Upper lobe of left lung (tissue), 6 donors: ENCODE measurements around the gene CLCN1. TPM values are rescaled to one million over a fixed set of nuclear protein-coding genes. Genes with fewer than 3 reads are reported as not detected.

ENCODE experiments used
- ATAC-seq, 2 donors: fragments of 200-7000 bp; cut with Tn5 transposase; one replicate each; pipeline ENCODE4 v1.9.1; 2022; ENCODE audit warnings: mild to moderate bottlenecking in 2 of 2, moderate library complexity in 2 of 2; ENCODE audit not compliant: low FRiP score in 2 of 2
- DNase-seq, 2 donors: peaks; one replicate each; pipeline ENCODE4 v3.0.0-alpha.2; 2019 to 2020
- H3K27ac ChIP-seq, 4 donors: fragments of 200-600 bp; sonication (generic); one replicate each; pipeline ENCODE4 v1.5.1; 2016 to 2019
- H3K27me3 ChIP-seq, 4 donors: fragments of 200-600 bp; sonication (generic); one replicate each; pipeline ENCODE4 v1.5.1; 2017 to 2019
- H3K36me3 ChIP-seq, 4 donors: fragments of 200-600 bp; sonication (generic); one replicate each; pipeline ENCODE4 v1.5.1; 2016 to 2019
- H3K4me1 ChIP-seq, 4 donors: fragments of 200-600 bp; sonication (generic); one replicate each; pipeline ENCODE4 v1.5.1; 2018 to 2019
- H3K4me3 ChIP-seq, 4 donors: fragments of 200-600 bp; sonication (generic); one replicate each; pipeline ENCODE4 v1.5.1; 2017 to 2019; ENCODE audit warnings: mild to moderate bottlenecking in 2 of 4, moderate library complexity in 1 of 4
- H3K9me3 ChIP-seq, 4 donors: fragments of 200-600 bp; sonication (generic); one replicate each; pipeline ENCODE4 v1.5.1; 2018 to 2019
- EP300 ChIP-seq, 4 donors: sonication (generic); formaldehyde crosslinking; IDR thresholded peaks; one replicate each; pipeline ENCODE4 v1.5.1; 2017; ENCODE audit warnings: antibody characterized with exemption in 4 of 4, control low read depth in 2 of 4
- POLR2A ChIP-seq, 4 donors: fragments of 450-650 bp; IDR thresholded peaks; one replicate each; pipeline ENCODE4 v1.5.1; 2016 to 2017; ENCODE audit warnings: antibody characterized with exemption in 4 of 4, mild to moderate bottlenecking in 2 of 4
- POLR2AphosphoS5 ChIP-seq, 2 donors: sonication (generic); formaldehyde crosslinking; IDR thresholded peaks; one replicate each; pipeline ENCODE4 v1.5.1; 2017; ENCODE audit warnings: antibody characterized with exemption in 2 of 2
- WGBS, 2 donors: methylation state at CpG; one replicate each; pipeline ENCODE4 v1.1.5; 2017 to 2018; 5-methylcytosine and 5-hydroxymethylcytosine counted together
- total RNA-seq, 6 donors: library from RNA; depleted of rRNA in 4 of 6; stranded (reverse); fragments of >200 nt in 4 of 6; gene quantifications; one replicate each; pipeline versions ENCODE4 v1.1.0 to v1.2.1, GENCODE V29; 2016 to 2021
- TF ChIP-seq, protein P1 (sequence below), 6 experiments: fragments of 450-650 bp in 4 of 6; fragments of 200-600 bp in 2 of 6; sonication (generic) in 2 of 6; IDR thresholded peaks; one replicate each; pipeline ENCODE4 v1.5.1; 2016 to 2019; ENCODE audit warnings: antibody characterized with exemption in 6 of 6
- donor health status: DM: no; HTN: no; CAD: no; lungs with moderate emphysema.
- donor health status: DM: no; HTN: yes; CAD: no; lungs with severe emphysema.

CLCN1 gene
- total RNA-seq, 6 donors from 2014 or later: 0.10 TPM; not detected in 5

DNA sequence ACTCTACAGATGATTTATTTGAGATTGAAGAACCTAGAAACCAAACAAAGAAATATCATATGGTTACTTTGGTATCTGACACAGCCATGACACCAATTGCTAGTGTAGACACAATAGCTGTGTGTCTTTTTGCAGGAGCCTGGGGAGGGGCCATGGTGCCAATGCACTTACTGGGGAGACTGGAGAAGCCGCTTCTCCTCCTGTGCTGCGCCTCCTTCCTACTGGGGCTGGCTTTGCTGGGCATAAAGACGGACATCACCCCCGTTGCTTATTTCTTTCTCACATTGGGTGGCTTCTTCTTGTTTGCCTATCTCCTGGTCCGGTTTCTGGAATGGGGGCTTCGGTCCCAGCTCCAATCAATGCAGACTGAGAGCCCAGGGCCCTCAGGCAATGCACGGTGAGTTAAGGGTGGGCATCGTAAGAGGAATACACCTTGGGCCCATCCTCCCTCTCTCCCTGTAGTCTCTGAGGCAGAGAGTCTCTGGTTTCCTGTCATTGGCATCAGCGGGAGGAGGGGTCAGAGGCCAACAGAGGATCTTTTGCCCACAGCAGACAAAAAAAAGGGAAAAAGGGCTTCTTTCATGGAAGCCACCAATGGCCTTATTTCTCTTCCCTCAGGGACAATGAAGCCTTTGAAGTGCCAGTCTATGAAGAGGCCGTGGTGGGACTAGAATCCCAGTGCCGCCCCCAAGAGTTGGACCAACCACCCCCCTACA lies 29.9 kb upstream of the CLCN1 start:
- Histone ChIP-seq H3K27ac (peak overlapping the region in 3 of 4 donors; percentile 14 to 62 (median 52)), H3K4me1 (peaks cover 18 to 40% (median 22%) of the 10 kb centered on the region in 4 donors), H3K9me3 (no peaks in the 10 kb centered on the region), H3K4me3 (peak overlapping the region in 3 of 4 donors; percentile 34 to 45 (median 42)), H3K27me3 (no peaks in the 10 kb centered on the region), H3K36me3 (no peaks in the 10 kb centered on the region)
- no peak for TF ChIP-seq POLR2A (IDR thresholded peaks at IDR 0.05)
- ATAC-seq (no peak), DNase-seq (no peak)
- WGBS, 2 donors: 91 to 95% methylated on average over 11 of the region's 11 CpGs

DNA sequence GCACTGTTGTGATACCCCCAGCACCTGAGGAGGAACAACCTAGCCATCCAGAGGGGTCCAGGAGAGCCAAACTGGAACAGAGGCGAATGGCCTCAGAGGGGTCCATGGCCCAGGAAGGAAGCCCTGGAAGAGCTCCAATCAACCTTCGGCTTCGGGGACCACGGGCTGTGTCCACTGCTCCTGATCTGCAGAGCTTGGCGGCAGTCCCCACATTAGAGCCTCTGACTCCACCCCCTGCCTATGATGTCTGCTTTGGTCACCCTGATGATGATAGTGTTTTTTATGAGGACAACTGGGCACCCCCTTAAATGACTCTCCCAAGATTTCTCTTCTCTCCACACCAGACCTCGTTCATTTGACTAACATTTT lies 29.4 kb upstream of the CLCN1 start:
- no peak for ATAC-seq
- Histone ChIP-seq H3K9me3 (no peaks in the 10 kb centered on the region), H3K27ac (no peak overlapping the region), H3K36me3 (no peaks in the 10 kb centered on the region), H3K27me3 (no peaks in the 10 kb centered on the region), H3K4me1 (peaks cover 18 to 40% (median 25%) of the 10 kb centered on the region in 4 donors), H3K4me3 (no peak overlapping the region)
- no peak for DNase-seq
- TF ChIP-seq POLR2A (IDR thresholded peaks at IDR 0.05) (no peak), EP300 (IDR thresholded peaks at IDR 0.05) (no peak), POLR2AphosphoS5 (IDR thresholded peaks at IDR 0.05) (no peak)
- TF ChIP-seq, protein P1, sequence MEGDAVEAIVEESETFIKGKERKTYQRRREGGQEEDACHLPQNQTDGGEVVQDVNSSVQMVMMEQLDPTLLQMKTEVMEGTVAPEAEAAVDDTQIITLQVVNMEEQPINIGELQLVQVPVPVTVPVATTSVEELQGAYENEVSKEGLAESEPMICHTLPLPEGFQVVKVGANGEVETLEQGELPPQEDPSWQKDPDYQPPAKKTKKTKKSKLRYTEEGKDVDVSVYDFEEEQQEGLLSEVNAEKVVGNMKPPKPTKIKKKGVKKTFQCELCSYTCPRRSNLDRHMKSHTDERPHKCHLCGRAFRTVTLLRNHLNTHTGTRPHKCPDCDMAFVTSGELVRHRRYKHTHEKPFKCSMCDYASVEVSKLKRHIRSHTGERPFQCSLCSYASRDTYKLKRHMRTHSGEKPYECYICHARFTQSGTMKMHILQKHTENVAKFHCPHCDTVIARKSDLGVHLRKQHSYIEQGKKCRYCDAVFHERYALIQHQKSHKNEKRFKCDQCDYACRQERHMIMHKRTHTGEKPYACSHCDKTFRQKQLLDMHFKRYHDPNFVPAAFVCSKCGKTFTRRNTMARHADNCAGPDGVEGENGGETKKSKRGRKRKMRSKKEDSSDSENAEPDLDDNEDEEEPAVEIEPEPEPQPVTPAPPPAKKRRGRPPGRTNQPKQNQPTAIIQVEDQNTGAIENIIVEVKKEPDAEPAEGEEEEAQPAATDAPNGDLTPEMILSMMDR (IDR thresholded peaks at IDR 0.05): no peak
- WGBS, 2 donors: 93 to 95% methylated on average over 6 of the region's 6 CpGs

DNA sequence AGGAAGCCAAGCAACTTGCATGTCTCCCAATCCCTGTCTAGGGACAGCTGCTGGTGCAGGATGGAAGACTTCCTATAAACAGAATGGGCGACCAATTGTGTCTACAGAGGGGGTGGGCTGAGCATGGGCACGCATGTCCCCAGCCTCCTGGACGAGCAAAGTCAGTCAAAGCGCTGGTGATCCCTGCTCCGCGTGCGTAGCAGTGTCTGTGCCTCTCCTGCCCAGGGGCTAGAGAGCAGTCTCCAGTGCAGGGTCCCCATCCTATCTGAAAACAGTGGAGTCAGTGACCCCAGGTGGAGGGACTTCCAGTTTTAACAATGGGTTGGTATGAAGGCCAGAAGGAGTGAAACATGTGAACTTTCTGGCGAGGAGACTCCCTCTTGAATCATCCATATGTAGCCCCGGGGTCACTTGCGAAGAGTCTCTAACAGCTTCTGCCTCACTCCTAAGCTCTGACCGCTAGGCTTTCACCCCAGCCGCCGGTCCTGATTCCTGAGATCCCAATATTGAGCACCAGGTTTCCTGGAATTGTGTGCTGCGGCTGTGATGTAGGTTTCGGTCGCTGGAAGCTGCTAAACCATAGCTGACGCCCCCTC lies 28.5 kb upstream of the CLCN1 start:
- Histone ChIP-seq H3K27me3 (no peaks in the 10 kb centered on the region), H3K36me3 (peaks cover 3 to 8% (median 7%) of the 10 kb centered on the region in 4 donors), H3K27ac (peak overlapping the region; percentile 10 to 94 (median 84)), H3K4me1 (peaks cover 18 to 40% (median 25%) of the 10 kb centered on the region in 4 donors), H3K9me3 (no peaks in the 10 kb centered on the region), H3K4me3 (peak overlapping the region; percentile 7 to 98 (median 84))
- TF ChIP-seq POLR2A (IDR thresholded peaks at IDR 0.05): peak in 1 of 4 donors; percentile 27
- TF ChIP-seq, protein P1 (IDR thresholded peaks at IDR 0.05): no peak
- no peak for ATAC-seq
- no peak for DNase-seq
- 76 to 100% methylated on average over 2 to 17 of the region's 17 CpGs for WGBS, 2 donors

GRCh38 chr7:143287935-143288826 lies 27.7 kb upstream of the CLCN1 start, which contains the start of gene CASP2:
Gene CASP2 (plus strand): TSS chr7:143288351. CDS start chr7:143288456, 105 bp downstream.
- Histone ChIP-seq H3K9me3 (no peaks in the 10 kb centered on the region), H3K4me1 (peaks cover 18 to 40% (median 25%) of the 10 kb centered on the region in 4 donors), H3K27me3 (no peaks in the 10 kb centered on the region), H3K27ac (peak within 1 kb of the TSS; percentile 88 to 94 (median 92)), H3K4me3 (peak within 1 kb of the TSS; percentile 84 to 98 (median 89)), H3K36me3 (peaks cover 4 to 16% (median 13%) of the 10 kb centered on the region in 4 donors)
- WGBS, 2 donors: 1 to 5% methylated on average over 22 to 52 of the region's 84 CpGs
- TF ChIP-seq POLR2AphosphoS5 (IDR thresholded peaks at IDR 0.05) (peak; percentile 32 to 78), EP300 (IDR thresholded peaks at IDR 0.05) (no peak), POLR2A (IDR thresholded peaks at IDR 0.05) (peak in 3 of 4 donors; percentile 56 to 85 (median 60))
- TF ChIP-seq, protein P1 (IDR thresholded peaks at IDR 0.05): peak; percentile 18 to 46 (median 32)
- peak; percentile 98 to 100 for DNase-seq
- peak; percentile 96 to 98 for ATAC-seq

GRCh38 chr7:143288836-143289235 lies 27.1 kb upstream of the CLCN1 start:
- Histone ChIP-seq H3K4me1 (peaks cover 18 to 40% (median 25%) of the 10 kb centered on the region in 4 donors), H3K27ac (peak overlapping the region; percentile 88 to 94 (median 92)), H3K9me3 (no peaks in the 10 kb centered on the region), H3K36me3 (peaks cover 8 to 22% (median 20%) of the 10 kb centered on the region in 4 donors), H3K4me3 (peak overlapping the region; percentile 84 to 98 (median 89)), H3K27me3 (no peaks in the 10 kb centered on the region)
- TF ChIP-seq POLR2A (IDR thresholded peaks at IDR 0.05) (no peak), POLR2AphosphoS5 (IDR thresholded peaks at IDR 0.05) (no peak), EP300 (IDR thresholded peaks at IDR 0.05) (no peak)
- TF ChIP-seq, protein P1 (IDR thresholded peaks at IDR 0.05): no peak
- ATAC-seq (no peak), DNase-seq (no peak)
- 0 to 1% methylated on average over 11 of the region's 11 CpGs for WGBS, 2 donors
